Fibroblast of mammary gland (primary cell): ENCODE data around the gene CPEB1.
"Not testable (repeated sequence)": the region's sequence is repeated elsewhere in the genome, so short reads cannot be mapped to it uniquely, and the experiment has no call there.

Experiments
- DNase-seq: peaks from one replicate; pipeline ENCODE4 v3.0.0-alpha.2; 2010; ENCODE audit warnings: low read depth
- H3K4me3 ChIP-seq: 2 replicates; pipeline ENCODE4 v1.5.1; 2011; ENCODE audit warnings: low read depth, mild to moderate bottlenecking, low read length, moderate library complexity; ENCODE audit not compliant: control insufficient read depth
- TF ChIP-seq, protein P1 (sequence below): conservative IDR thresholded peaks from 2 replicates; pipeline ENCODE4 v1.5.1; 2011; ENCODE audit warnings: low read depth, low read length, inconsistent platforms; ENCODE audit not compliant: control insufficient read depth, insufficient read depth

The CPEB1 gene

DNA sequence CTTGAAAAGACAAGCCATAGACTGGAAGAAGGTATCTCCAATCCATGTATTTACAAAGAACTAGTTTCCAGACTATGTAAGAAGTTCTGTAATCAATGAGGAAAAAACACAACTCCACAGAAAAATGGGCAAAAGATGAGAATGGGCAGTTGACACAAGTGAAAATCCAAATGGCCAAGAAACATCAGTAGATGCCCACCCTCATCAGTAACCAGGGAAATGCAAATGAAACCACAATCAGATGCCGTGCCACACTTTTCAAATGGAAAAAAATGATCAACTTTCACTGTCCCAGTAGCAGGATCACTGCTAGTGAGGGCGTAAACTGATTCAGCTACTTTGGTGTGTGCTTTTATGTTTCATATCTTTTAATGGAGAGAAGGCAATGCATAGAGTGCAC lies 4.5 kb upstream of the CPEB1 start:
- no peak for DNase-seq
- no peak overlapping the region for H3K4me3 ChIP-seq
- TF ChIP-seq, protein P1, sequence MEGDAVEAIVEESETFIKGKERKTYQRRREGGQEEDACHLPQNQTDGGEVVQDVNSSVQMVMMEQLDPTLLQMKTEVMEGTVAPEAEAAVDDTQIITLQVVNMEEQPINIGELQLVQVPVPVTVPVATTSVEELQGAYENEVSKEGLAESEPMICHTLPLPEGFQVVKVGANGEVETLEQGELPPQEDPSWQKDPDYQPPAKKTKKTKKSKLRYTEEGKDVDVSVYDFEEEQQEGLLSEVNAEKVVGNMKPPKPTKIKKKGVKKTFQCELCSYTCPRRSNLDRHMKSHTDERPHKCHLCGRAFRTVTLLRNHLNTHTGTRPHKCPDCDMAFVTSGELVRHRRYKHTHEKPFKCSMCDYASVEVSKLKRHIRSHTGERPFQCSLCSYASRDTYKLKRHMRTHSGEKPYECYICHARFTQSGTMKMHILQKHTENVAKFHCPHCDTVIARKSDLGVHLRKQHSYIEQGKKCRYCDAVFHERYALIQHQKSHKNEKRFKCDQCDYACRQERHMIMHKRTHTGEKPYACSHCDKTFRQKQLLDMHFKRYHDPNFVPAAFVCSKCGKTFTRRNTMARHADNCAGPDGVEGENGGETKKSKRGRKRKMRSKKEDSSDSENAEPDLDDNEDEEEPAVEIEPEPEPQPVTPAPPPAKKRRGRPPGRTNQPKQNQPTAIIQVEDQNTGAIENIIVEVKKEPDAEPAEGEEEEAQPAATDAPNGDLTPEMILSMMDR = no peak

DNA sequence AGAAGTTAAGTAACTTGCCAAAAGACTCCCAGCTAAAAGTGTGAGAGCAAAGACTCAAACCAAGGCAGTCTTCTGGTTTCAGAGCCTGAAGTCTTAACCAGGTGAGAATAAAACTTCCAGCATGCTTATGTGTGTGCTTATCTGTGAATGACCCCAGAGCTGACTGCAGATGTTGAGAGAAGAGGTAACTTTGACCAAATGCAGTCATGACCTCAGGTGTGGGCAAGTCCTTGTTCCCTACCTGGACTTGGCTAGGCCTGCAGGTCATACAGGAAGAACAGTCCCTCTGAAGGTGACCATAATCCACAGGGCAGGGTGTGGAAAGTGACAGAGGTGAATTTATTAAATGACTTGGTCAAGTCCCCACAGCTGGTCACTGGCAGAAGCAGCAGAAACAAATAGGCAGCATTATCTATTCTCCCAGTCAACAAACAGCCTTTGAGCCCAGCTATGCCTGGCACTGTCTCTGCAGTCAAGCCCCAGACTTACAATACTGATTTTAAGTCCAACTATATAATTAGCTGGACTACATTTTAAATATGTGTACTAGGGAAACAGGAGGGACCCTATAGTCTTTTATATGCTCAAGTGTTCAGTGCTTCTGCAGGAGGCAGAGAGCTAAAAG lies 3.0 kb upstream of the CPEB1 start:
- no peak overlapping the region for H3K4me3 ChIP-seq
- TF ChIP-seq, protein P1 = no peak
- no peak for DNase-seq

GRCh38 chr15:82649226-82649999 lies 2.2 kb upstream of the CPEB1 start:
- TF ChIP-seq, protein P1 = no peak
- DNase-seq = no peak
- no peak overlapping the region for H3K4me3 ChIP-seq

DNA sequence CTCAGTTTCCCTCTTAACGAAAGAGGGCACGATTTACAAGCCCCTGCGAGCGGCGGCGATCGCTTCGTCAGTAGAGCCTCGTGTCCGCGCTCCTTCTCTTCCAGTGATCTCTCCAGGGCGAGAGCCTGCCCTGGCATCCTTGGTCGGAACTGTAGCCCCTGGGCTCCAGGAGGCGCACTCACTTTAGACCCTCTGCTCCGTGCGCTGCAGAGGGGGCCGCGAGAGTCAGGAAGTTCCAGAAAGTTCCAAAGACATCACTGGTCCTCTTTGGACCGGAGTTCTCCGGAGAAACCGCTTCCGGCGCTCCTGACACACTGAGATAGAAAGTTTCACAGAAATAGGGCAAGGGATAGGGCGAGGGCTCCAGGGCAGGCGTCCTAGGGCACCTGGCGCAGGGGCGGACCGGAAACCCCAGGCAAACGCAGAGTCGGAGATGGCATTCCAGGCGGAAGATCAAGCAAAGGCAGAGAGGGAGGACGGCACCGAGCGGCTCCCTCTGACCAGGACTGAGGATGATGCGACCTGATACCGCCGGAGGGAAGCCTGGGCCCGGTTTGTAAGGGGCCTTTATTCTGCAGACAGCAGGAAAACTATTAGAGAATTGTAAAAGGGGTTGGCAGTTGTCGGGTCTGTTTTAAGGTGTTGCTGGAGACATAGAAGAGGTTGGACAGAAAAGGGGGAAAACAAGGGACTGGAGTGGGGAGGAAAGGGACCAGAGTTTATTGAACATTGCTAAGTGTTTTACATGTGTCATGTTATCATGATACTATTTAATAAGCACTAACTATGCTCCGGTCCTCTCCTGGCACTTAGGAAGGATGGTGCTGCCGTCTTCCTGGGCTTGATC lies 1.3 kb upstream of the CPEB1 start:
- no peak overlapping the region for H3K4me3 ChIP-seq
- no peak for DNase-seq
- TF ChIP-seq, protein P1 = no peak

- DNase-seq = no peak
- no peak overlapping the region for H3K4me3 ChIP-seq
- TF ChIP-seq, protein P1 = no peak
Observed at GRCh38 chr15:82647835-82648256, 683 bp upstream of the CPEB1 start.

- no peak overlapping the region for H3K4me3 ChIP-seq
- TF ChIP-seq, protein P1 = no peak
- DNase-seq = no peak
Observed at GRCh38 chr15:82646250-82647044, 716 bp downstream of the CPEB1 start.

GRCh38 chr15:82644967-82645852 lies 2.0 kb downstream of the CPEB1 start:
- not testable (repeated sequence) for DNase-seq

More at GRCh38 chr15:82644967-82645852, 2.0 kb downstream of the CPEB1 start:
- not testable (repeated sequence) for H3K4me3 ChIP-seq
